NCI-H2196 treated with DMSO at 0.1 percent for 48 hours (cell line): ENCODE measurements around the gene P4HA1.

Experiments used
- DNase-seq: peaks from one replicate; lab custom pipeline; 2025; ENCODE audit not compliant: unreplicated experiment; lab: John Stamatoyannopoulos, UW

P4HA1 gene

GRCh38 chr10:73094986-73095480 lies 1.6 kb downstream of the P4HA1 start:
- DNase-seq = no peak

GRCh38 chr10:73093922-73094850 lies 2.5 kb downstream of the P4HA1 start:
- DNase-seq = no peak

GRCh38 chr10:73092830-73093229 lies 3.8 kb downstream of the P4HA1 start:
- DNase-seq = no peak

DNA sequence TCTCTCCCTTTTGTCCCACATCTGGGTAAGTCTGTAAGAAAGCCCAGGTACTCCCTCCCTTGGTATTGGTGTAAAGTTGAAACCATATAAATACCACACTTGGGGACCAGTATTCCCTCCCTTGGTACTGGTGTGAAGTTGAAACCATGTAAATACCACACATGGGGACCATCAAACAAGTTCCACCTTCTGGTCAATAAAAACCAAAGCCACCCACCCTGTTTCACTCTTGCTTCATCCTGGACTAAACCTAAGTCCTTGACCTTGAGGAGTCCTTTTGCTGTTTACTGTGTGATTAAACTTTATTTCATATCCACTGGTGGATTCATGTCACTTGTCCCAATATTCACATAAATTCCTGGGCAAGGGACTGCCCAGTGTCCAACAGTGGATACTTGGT lies 8.4 kb downstream of the P4HA1 start:
- DNase-seq = no peak

- DNase-seq = no peak
Observed at GRCh38 chr10:73086816-73087215, 9.8 kb downstream of the P4HA1 start.

GRCh38 chr10:73084209-73084608 lies 12.5 kb downstream of the P4HA1 start:
- no peak for DNase-seq

DNA sequence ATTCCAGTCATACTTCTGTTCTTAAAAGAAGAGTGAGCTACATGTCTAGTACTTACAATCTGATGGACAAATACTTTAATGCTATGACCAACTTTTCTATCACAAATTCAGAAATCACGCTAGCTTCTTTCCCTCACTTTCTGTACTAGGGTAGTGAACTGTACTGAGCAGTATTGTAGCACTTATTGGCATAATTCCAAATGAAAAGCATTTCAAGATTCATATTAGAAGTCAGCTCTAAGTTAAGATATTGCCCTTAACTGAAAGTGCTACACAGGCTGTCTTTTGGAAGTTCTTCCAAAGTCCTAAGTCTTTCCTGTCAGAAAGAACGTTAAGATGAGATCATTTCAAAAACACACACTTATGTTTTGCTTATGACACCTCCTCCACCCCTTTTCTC lies 13.4 kb downstream of the P4HA1 start:
- DNase-seq = no peak

DNA sequence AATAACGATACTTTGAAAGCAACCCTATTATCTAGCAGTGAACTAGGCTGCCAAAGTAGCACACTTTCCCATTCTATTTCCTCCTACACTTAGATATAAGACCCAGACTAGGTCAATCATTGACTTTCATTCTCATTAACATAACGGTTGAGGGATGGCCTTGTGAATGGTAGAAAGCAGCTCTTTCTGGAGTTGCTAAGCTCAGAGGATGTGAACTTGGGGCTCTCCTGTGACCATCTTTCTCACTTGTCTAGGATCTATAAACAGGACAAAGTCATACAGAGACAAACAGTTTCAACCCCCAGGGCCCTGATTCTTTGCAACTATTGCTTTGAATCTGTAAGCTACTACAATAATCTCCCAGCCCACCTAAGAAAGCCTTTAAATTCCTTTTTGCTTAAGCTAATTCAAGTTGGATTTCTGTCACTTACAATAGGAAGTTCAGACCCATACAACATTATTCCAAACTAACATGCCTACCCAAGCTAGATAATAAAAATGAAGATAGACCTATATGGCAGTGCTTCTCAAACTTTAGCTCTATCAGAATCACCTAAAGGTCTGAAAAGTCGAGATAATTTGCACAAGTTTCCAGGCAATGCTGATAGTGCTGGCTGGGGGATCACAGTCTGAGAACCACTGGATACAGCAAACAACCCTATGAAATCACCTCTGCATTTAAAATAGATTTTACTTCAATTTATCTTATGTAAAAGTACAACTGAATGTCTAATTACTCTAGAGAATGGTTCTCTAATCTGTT lies 16.7 kb downstream of the P4HA1 start:
- no peak for DNase-seq

DNA sequence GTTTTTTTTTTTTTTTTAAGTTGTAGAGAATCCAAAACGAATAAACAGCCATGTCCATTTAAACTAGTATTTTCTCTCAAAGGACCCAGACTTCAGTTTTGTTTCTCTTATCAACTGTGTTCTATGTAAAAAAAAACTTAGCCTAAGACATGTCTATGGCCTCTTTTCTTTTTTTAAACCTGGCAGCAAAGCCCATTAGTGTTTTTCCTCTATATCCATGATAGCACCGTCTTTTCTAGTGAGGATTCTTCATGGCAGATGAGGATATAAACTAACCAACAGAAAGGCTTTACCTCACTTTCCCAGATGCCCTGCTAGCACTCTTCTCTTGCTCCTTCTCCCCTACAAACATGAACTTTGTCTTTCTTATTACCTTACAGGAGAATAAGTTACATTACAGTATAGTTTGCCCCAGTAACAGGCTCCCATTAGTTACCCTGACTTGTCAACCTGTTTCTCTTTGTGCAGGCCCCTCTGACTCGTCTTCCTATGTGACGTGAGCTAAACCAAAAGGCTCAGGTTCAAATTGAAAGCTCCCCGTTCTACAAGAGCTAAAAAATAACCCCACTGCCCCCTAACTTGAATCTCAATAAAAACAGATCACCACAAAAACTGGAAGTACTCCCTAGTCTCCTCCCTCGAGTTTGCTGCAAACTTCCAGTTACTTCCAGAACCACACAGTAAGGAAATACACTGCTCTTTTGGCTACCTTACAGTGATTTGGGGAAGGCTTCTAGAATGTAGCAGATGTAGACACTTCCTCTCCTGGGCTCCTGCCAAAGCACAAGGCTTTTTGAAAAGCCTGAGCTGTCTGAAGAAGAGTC lies 20.1 kb downstream of the P4HA1 start:
- DNase-seq = no peak

GRCh38 chr10:73075829-73076228 lies 20.8 kb downstream of the P4HA1 start:
- no peak for DNase-seq

DNA sequence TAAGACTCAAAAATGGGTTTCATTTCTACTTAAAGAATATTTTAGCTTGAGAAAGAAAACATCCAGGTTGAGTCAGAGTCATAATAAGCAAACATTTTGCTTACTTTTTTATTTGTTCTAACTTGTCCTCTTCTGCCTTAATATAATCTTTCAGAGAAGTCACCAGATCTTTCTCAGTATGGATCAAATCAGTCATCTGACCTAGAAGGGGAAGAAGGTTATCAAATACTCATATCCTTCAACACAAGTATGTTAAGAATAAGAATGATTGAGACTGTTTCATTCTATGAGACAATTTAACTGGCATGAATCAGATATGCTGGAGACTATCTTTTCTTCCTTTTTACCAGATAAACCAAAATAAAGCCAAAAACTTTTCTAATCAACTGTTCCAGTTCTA lies 23.0 kb downstream of the P4HA1 start:
- DNase-seq = no peak

- no peak for DNase-seq
Observed at GRCh38 chr10:73065441-73065840, 31.2 kb downstream of the P4HA1 start.

GRCh38 chr10:73061743-73062142 lies 34.9 kb downstream of the P4HA1 start:
- DNase-seq = no peak

DNA sequence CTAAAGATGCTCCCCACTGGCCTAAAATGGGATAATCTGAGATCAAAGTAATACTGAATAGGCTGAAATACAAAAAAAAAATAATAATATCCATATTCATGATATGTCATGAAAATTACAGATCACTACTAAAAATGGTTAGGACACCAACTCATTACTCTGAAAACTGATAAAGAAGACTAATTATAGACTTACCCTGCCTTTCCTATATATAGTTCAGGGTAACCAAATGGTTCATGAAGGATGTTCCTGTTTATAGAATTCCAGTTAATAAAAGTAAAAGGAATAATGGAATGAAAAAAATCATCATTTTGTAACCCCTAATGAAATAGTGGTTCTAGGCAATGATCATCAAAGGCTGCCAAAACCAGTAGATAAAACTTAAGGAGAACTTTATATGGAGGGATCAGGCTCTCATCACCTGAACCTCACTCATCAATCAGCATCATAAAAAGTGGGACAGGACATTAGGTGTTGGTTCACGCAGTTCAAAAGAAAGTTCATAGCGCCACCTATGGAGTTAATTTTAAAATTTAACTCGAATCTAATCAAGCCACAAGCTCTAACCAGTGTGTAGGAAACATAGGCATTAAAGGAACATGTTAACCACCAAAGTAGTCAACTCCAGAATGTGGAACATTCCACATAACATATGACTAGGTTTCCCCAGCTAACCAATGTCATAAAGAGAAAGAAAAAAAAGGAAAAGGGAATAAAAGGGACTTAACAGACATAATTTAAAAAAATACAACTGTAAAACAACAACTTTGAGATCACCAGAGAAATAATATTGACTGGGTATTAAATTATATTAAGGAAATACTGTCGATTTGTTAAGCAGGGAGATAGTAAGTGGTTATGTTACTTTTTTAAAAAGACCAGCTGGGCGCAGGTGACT lies 35.7 kb downstream of the P4HA1 start:
- DNase-seq = no peak

GRCh38 chr10:73060173-73060572 lies 36.5 kb downstream of the P4HA1 start:
- DNase-seq = no peak

- no peak for DNase-seq
Observed at GRCh38 chr10:73058057-73058591, 38.5 kb downstream of the P4HA1 start.

DNA sequence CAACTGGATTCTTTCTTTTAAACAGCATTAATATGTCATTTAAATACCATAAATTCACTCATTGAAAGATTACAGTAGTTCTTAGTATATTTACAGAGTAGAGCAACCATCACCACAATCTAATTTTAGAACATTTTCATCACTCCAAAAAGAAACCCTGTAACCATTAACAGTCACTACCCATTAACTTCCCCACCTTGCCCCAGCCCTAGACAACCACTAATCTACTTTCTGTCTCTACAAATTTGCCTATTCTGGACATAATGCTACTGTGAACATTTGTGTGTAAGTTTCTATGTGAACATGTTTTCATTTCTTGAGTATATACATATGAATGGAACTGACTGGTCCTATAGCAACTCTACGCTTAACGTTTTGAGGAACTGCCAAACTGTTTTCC lies 42.4 kb downstream of the P4HA1 start:
- DNase-seq = no peak

GRCh38 chr10:73053275-73053674 lies 43.4 kb downstream of the P4HA1 start:
- DNase-seq = no peak

DNA sequence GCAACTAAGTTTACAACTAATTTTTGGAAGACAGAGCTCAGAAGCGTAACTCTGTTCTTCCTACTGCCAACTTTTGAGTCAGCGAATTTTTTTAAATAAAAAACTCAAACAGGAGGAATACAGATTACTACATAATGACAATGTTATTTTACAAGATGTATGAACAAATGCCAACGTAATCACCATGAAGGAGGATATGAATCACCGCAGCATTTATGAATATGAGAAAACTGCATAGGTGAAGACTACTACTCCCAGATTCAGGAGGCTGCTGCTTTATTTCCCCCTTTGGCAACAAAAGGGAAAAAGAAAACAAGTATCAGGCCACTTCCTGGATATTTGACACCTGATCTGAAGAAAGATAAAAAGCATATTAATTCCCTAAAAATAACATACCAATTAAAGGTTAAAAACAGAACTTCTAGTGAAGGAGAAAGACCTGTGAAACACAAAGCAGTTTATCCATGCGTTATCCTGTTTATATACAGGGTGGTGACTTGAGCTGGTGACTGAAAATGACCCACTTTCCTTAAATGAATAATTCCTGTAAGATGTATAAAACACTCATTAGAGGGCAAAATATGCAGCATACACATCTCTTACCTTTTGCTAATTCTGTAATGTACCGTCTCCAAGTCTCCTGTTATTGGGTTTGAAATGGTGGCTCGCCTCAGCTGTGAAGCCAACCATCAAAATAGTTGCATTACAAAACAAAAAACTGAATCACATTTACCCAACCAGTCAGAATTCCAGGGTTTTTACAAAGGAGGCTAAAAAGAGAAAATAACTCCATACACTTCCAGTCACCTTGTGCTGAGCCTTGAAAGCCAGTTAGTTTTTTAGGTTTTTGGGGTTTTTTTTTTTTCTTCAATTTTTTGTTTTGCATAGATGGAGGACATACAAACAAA lies 52.0 kb downstream of the P4HA1 start:
- DNase-seq = no peak
